Endometrial microvascular endothelial cells (primary cell): ENCODE results near the gene RNF183. TPM values are rescaled to one million over a fixed set of nuclear protein-coding genes. Genes with fewer than 3 reads are reported as not detected.
"Not testable (repeated sequence)": the region's sequence is repeated elsewhere in the genome, so short reads cannot be mapped to it uniquely, and the experiment has no call there.

ENCODE experiments used
- in situ Hi-C: cut with HindIII; loops from 2 replicates; pipeline ENCODE4 v1.10.0; 2017; ENCODE audit warnings: low sequenced_read_pairs, low pct_unique_long_range_greater_than_20kb; ENCODE audit errors: inconsistent ontology term
- total RNA-seq: library from RNA; depleted of rRNA; stranded (reverse); fragments of >200 nt; gene quantifications from one replicate; pipeline ENCODE4 v1.2.3, GENCODE V29; 2015; ENCODE audit errors: inconsistent ontology term

Gene RNF183
- total RNA-seq, 1 donor from 2014 or later: not detected

GRCh38 chr9:113320051-113320450 lies 16.9 kb upstream of the RNF183 start:
- in situ Hi-C loops: no loop called here

GRCh38 chr9:113319054-113319453 lies 15.9 kb upstream of the RNF183 start:
- in situ Hi-C loops: no loop called here

GRCh38 chr9:113317777-113318176 lies 14.6 kb upstream of the RNF183 start:
- in situ Hi-C loops: no loop called here

GRCh38 chr9:113316030-113316429 lies 12.9 kb upstream of the RNF183 start:
- in situ Hi-C loops: no loop called here

- in situ Hi-C loops: no loop called here
Observed at GRCh38 chr9:113315231-113315630, 12.1 kb upstream of the RNF183 start.

GRCh38 chr9:113313261-113313660 lies 10.1 kb upstream of the RNF183 start:
- in situ Hi-C loops: no loop called here

- in situ Hi-C loops: no loop called here
Observed at GRCh38 chr9:113311961-113312360, 8.8 kb upstream of the RNF183 start.

GRCh38 chr9:113310538-113310937 lies 7.4 kb upstream of the RNF183 start:
- in situ Hi-C loops: no loop called here

GRCh38 chr9:113309204-113309813 lies 6.1 kb upstream of the RNF183 start:
- in situ Hi-C loops: no loop called here

GRCh38 chr9:113307396-113307975 lies 4.3 kb upstream of the RNF183 start:
- in situ Hi-C loops: no loop called here

- in situ Hi-C loops: no loop called here
Observed at GRCh38 chr9:113306566-113306965, 3.4 kb upstream of the RNF183 start.

- in situ Hi-C loops: no loop called here
Observed at GRCh38 chr9:113301548-113301947, 1.6 kb downstream of the RNF183 start.

- in situ Hi-C loops: no loop called here
Observed at GRCh38 chr9:113299800-113300292, 3.3 kb downstream of the RNF183 start.

GRCh38 chr9:113298924-113299770 lies 4.0 kb downstream of the RNF183 start:
- in situ Hi-C loops: no loop called here

GRCh38 chr9:113298311-113298710 lies 4.9 kb downstream of the RNF183 start:
- in situ Hi-C loops: no loop called here

- in situ Hi-C loops: no loop called here
Observed at GRCh38 chr9:113296796-113297558, 6.2 kb downstream of the RNF183 start.

GRCh38 chr9:113296247-113296646 lies 6.9 kb downstream of the RNF183 start:
- in situ Hi-C loops: not testable (repeated sequence)

GRCh38 chr9:113293285-113293878 lies 9.8 kb downstream of the RNF183 start:
- in situ Hi-C loops: no loop called here

- in situ Hi-C loops: no loop called here
Observed at GRCh38 chr9:113290052-113290607, 13.0 kb downstream of the RNF183 start.
